Hepatocyte (in vitro differentiated cells): ENCODE results near the gene IFI44. TPM values are rescaled to one million over a fixed set of nuclear protein-coding genes. Genes with fewer than 3 reads are reported as not detected.

Experiments
- DNase-seq: peaks from one replicate; pipeline ENCODE4 v3.0.0-alpha.2; 2016; ENCODE audit warnings: low spot score
- H2AFZ ChIP-seq: fragments of 200-600 bp; sonication (generic); 2 replicates; pipeline ENCODE4 v1.6.0; 2016; ENCODE audit warnings: antibody characterized with exemption, mild to moderate bottlenecking
- H3K27ac ChIP-seq: fragments of 200-600 bp; sonication (generic); 2 replicates; pipeline ENCODE4 v1.5.1; 2016; ENCODE audit warnings: mild to moderate bottlenecking
- H3K27me3 ChIP-seq: fragments of 200-600 bp; sonication (generic); 2 replicates; pipeline ENCODE4 v1.6.1; 2016
- H3K36me3 ChIP-seq: fragments of 200-600 bp; sonication (generic); replicated peaks from 2 replicates; pipeline ENCODE4 v1.5.1; 2016; ENCODE audit warnings: low read depth; ENCODE audit not compliant: insufficient read depth
- H3K4me1 ChIP-seq: fragments of 200-600 bp; sonication (generic); 2 replicates; pipeline ENCODE4 v1.5.1; 2016; ENCODE audit warnings: mild to moderate bottlenecking, moderate library complexity; ENCODE audit not compliant: insufficient read depth
- H3K4me2 ChIP-seq: fragments of 200-600 bp; sonication (generic); 2 replicates; pipeline ENCODE4 v1.6.0; 2016
- H3K4me3 ChIP-seq: fragments of 200-600 bp; sonication (generic); 2 replicates; pipeline ENCODE4 v1.5.1; 2016; ENCODE audit warnings: mild to moderate bottlenecking
- H3K79me2 ChIP-seq: fragments of 200-600 bp; sonication (generic); 2 replicates; pipeline ENCODE4 v1.6.0; 2017; ENCODE audit warnings: mild to moderate bottlenecking
- H3K9me2 ChIP-seq: fragments of 200-600 bp; sonication (generic); replicated peaks from 2 replicates; pipeline ENCODE4 v1.6.0; 2017; ENCODE audit warnings: mild to moderate bottlenecking; ENCODE audit not compliant: insufficient read depth
- H3K9me3 ChIP-seq: fragments of 200-600 bp; sonication (generic); 2 replicates; pipeline ENCODE4 v1.5.1; 2016; ENCODE audit warnings: low read depth, mild to moderate bottlenecking
- H4K20me1 ChIP-seq: fragments of 200-600 bp; sonication (generic); 2 replicates; pipeline ENCODE4 v1.6.0; 2016; ENCODE audit warnings: mild to moderate bottlenecking; ENCODE audit not compliant: insufficient read depth, poor library complexity, severe bottlenecking
- EZH2 ChIP-seq: fragments of 200-600 bp; sonication (generic); IDR thresholded peaks from 2 replicates; pipeline ENCODE4 v1.6.1; 2016; ENCODE audit warnings: antibody characterized with exemption, mild to moderate bottlenecking, borderline replicate concordance
- EZH2phosphoT487 ChIP-seq: fragments of 200-600 bp; sonication (generic); IDR thresholded peaks from one replicate; pipeline ENCODE4 v1.6.1; 2018; ENCODE audit warnings: antibody characterized with exemption, mild to moderate bottlenecking, low read depth, moderate library complexity; ENCODE audit not compliant: unreplicated experiment, severe bottlenecking
- WGBS: methylation state at CpG from one replicate; pipeline ENCODE4 v1.1.6; 2016; ENCODE audit warnings: low lambda C conversion rate; ENCODE audit errors: missing lambda C conversion rate; 5-methylcytosine and 5-hydroxymethylcytosine counted together
- polyA plus RNA-seq: library from polyadenylated mRNA; unstranded; fragments of >200 nt; fragmentation: Nextera tagmentation; extraction: Ambion mirVana; gene quantifications from 2 replicates; pipeline ENCODE4 v1.2.1, GENCODE V29; 2016
- total RNA-seq: library from RNA; depleted of rRNA; stranded (reverse); fragments of >200 nt; gene quantifications from 2 replicates; pipeline ENCODE4 v1.2.3, GENCODE V29; 2014
- TF ChIP-seq, protein P1 (sequence below): fragments of 200-600 bp; sonication (generic); IDR thresholded peaks from 2 replicates; pipeline ENCODE4 v1.5.1; 2016; ENCODE audit warnings: antibody characterized with exemption, mild to moderate bottlenecking; ENCODE audit not compliant: poor library complexity

IFI44 gene
- total and polyA plus RNA-seq, 2 experiments from 2014 or later = 3.2 to 7.7 TPM

DNA sequence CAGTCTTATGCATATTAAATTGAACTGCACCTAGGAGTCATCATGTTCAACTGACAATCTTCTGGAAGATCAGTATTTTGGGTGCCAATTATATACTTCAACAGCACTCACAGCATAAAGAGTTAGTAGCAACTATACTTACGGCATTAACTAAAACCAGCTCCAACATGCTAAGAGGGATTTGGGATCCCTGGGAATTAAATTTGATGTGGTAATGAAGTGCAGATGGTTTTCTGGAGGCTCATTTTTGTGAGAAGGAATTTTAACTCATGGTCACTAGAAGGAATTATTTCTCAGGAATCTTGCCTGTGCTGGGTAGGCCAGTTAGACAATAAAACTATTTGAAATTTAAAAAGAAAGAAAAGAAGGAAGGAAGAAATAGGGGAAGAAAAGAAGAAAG is 18.3 kb downstream of the IFI44 start:
- 69% methylated on average over 1 of the region's 1 CpG for WGBS
- no peaks in the 10 kb centered on the region for H4K20me1 ChIP-seq
- no peaks in the 10 kb centered on the region for H3K36me3 ChIP-seq
- no peaks in the 10 kb centered on the region for H3K79me2 ChIP-seq
- no peaks in the 10 kb centered on the region for H3K4me1 ChIP-seq
- no peak overlapping the region for H2AFZ ChIP-seq
- H3K27ac ChIP-seq = no peak overlapping the region
- no peak overlapping the region for H3K4me2 ChIP-seq
- peaks cover 3% of the 10 kb centered on the region for H3K27me3 ChIP-seq
- TF ChIP-seq EZH2 = no peak
- TF ChIP-seq, protein P1, sequence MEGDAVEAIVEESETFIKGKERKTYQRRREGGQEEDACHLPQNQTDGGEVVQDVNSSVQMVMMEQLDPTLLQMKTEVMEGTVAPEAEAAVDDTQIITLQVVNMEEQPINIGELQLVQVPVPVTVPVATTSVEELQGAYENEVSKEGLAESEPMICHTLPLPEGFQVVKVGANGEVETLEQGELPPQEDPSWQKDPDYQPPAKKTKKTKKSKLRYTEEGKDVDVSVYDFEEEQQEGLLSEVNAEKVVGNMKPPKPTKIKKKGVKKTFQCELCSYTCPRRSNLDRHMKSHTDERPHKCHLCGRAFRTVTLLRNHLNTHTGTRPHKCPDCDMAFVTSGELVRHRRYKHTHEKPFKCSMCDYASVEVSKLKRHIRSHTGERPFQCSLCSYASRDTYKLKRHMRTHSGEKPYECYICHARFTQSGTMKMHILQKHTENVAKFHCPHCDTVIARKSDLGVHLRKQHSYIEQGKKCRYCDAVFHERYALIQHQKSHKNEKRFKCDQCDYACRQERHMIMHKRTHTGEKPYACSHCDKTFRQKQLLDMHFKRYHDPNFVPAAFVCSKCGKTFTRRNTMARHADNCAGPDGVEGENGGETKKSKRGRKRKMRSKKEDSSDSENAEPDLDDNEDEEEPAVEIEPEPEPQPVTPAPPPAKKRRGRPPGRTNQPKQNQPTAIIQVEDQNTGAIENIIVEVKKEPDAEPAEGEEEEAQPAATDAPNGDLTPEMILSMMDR = no peak
- TF ChIP-seq EZH2phosphoT487 = no peak
- H3K4me3 ChIP-seq = no peak overlapping the region
- H3K9me3 ChIP-seq = no peaks in the 10 kb centered on the region
- H3K9me2 ChIP-seq = no peaks in the 10 kb centered on the region
- no peak for DNase-seq

DNA sequence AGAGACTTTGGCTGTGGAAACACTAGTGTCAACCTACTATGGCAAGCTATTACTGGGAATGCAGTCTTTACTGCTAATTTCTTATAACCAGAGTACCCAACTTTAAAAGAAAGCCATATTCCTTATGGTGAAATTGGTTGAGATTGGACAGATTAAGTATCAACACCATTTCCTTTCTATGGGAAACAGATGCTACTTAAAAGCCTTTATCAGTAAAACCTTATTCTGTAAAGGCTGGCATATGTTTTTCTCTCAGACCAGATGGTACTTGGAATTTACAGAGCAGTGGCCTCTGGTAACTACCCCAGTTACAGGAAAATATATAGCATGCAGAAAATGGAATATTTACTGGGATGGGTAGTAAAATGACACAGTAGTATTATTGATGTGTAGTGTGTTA is 18.8 kb downstream of the IFI44 start:
- no peak overlapping the region for H3K4me3 ChIP-seq
- no peak overlapping the region for H3K27ac ChIP-seq
- no peaks in the 10 kb centered on the region for H3K79me2 ChIP-seq
- DNase-seq = no peak
- H2AFZ ChIP-seq = no peak overlapping the region
- H3K36me3 ChIP-seq = no peaks in the 10 kb centered on the region
- H3K9me2 ChIP-seq = no peaks in the 10 kb centered on the region
- no peak for TF ChIP-seq EZH2
- TF ChIP-seq EZH2phosphoT487 = no peak
- TF ChIP-seq, protein P1 = no peak
- no peaks in the 10 kb centered on the region for H4K20me1 ChIP-seq
- H3K4me2 ChIP-seq = no peak overlapping the region
- no peaks in the 10 kb centered on the region for H3K4me1 ChIP-seq
- H3K9me3 ChIP-seq = no peaks in the 10 kb centered on the region
- peaks cover 3% of the 10 kb centered on the region for H3K27me3 ChIP-seq

DNA sequence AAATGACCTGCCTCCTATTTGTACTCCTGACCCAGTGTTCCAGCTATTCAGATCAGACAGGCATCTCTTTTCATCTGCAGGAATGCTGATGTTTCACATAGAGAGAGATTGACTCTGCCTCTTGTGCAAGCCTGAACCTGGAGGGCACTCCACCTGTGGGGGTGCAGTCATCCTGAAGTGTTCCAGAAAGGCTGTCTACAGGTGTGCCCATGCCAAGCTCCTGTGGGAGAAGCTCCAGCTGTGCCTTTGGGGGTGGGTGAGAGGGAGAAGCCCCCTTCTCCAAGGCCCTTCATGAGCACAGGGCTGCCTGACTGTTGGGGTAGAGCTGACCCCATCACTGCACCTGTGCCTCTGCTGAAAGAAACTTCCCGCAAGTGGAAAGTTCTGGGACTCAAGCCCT is 22.8 kb downstream of the IFI44 start:
- Histone ChIP-seq H3K36me3 (no peaks in the 10 kb centered on the region), H3K4me3 (no peak overlapping the region), H3K4me1 (no peaks in the 10 kb centered on the region), H3K79me2 (no peaks in the 10 kb centered on the region), H2AFZ (no peak overlapping the region), H4K20me1 (no peaks in the 10 kb centered on the region), H3K4me2 (no peak overlapping the region), H3K27me3 (no peaks in the 10 kb centered on the region), H3K27ac (no peak overlapping the region), H3K9me3 (no peaks in the 10 kb centered on the region), H3K9me2 (no peaks in the 10 kb centered on the region)
- 60% methylated on average over 1 of the region's 1 CpG for WGBS
- DNase-seq = no peak
- no peak for TF ChIP-seq EZH2
- TF ChIP-seq EZH2phosphoT487 = no peak
- TF ChIP-seq, protein P1 = no peak

DNA sequence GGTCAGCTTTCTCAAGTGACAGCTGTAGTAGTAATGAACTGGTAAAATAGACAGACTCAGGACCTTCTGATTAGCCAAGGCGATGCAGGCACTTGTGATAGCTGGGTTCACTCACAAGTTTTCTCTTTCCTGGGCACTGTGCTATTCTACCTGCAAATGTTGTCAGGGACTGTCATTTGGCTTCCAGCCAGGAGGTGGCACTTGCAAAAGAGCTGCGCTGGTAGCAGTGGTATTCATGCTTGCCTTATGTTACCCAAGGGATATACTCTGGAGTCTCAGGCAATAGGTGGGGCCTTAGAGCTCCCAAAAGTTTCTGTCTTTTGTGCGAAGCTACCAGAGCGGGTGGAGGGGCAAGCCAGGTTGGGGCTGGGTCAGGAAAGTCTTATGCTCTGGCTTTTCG is 23.5 kb downstream of the IFI44 start:
- Histone ChIP-seq H3K36me3 (no peaks in the 10 kb centered on the region), H4K20me1 (no peaks in the 10 kb centered on the region), H3K4me2 (no peak overlapping the region), H3K9me3 (no peaks in the 10 kb centered on the region), H3K4me3 (no peak overlapping the region), H3K9me2 (no peaks in the 10 kb centered on the region), H2AFZ (no peak overlapping the region), H3K4me1 (no peaks in the 10 kb centered on the region), H3K27me3 (no peaks in the 10 kb centered on the region), H3K27ac (no peak overlapping the region), H3K79me2 (no peaks in the 10 kb centered on the region)
- WGBS = 83% methylated on average over 5 of the region's 5 CpGs
- TF ChIP-seq EZH2 (no peak), EZH2phosphoT487 (no peak)
- TF ChIP-seq, protein P1 = no peak
- peak; percentile 21 for DNase-seq
